C4-2B (cell line): ENCODE measurements around the gene NUDT13.

Source experiments
- ZFX ChIP-seq: fragments of 450-650 bp; IDR thresholded peaks from 2 replicates; pipeline ENCODE4 v1.6.1; 2017
- TF ChIP-seq, protein P1 (sequence below): fragments of 450-650 bp; conservative IDR thresholded peaks from 2 replicates; pipeline ENCODE4 v1.5.1; 2017; ENCODE audit warnings: mild to moderate bottlenecking

- TF ChIP-seq, protein P1, sequence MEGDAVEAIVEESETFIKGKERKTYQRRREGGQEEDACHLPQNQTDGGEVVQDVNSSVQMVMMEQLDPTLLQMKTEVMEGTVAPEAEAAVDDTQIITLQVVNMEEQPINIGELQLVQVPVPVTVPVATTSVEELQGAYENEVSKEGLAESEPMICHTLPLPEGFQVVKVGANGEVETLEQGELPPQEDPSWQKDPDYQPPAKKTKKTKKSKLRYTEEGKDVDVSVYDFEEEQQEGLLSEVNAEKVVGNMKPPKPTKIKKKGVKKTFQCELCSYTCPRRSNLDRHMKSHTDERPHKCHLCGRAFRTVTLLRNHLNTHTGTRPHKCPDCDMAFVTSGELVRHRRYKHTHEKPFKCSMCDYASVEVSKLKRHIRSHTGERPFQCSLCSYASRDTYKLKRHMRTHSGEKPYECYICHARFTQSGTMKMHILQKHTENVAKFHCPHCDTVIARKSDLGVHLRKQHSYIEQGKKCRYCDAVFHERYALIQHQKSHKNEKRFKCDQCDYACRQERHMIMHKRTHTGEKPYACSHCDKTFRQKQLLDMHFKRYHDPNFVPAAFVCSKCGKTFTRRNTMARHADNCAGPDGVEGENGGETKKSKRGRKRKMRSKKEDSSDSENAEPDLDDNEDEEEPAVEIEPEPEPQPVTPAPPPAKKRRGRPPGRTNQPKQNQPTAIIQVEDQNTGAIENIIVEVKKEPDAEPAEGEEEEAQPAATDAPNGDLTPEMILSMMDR, result no peak
- TF ChIP-seq ZFX, result no peak
Measured at GRCh38 chr10:73172867-73173266, 62.6 kb downstream of the NUDT13 start.
